Vagina (tissue), 2 donors: ENCODE measurements around the gene GPC5. TPM values are rescaled to one million over a fixed set of nuclear protein-coding genes. Genes with fewer than 3 reads are reported as not detected.

Experiments
- DNase-seq, 2 donors: peaks; one replicate each; pipeline ENCODE4 v3.0.0-alpha.2; 2017; ENCODE audit errors: extremely low spot score in 2 of 2
- H3K27ac ChIP-seq: fragments of 200-600 bp; sonication (generic); one replicate; pipeline ENCODE4 v1.5.1; 2019
- H3K27me3 ChIP-seq: fragments of 200-600 bp; sonication (generic); one replicate; pipeline ENCODE4 v1.5.1; 2019
- H3K36me3 ChIP-seq, 2 donors: fragments of 200-600 bp; sonication (generic); one replicate each; pipeline ENCODE4 v1.5.1; 2017 to 2019
- H3K4me1 ChIP-seq: fragments of 200-600 bp; sonication (generic); one replicate; pipeline ENCODE4 v1.5.1; 2019
- H3K4me3 ChIP-seq, 2 donors: fragments of 200-600 bp; sonication (generic); 1 replicate in 1 of 2; 2 replicates in 1 of 2; pipeline ENCODE4 v1.5.1; 2016 to 2019
- H3K9me3 ChIP-seq: fragments of 200-600 bp; sonication (generic); one replicate; pipeline ENCODE4 v1.5.1; 2019
- CTCF ChIP-seq, 3 experiments: fragments of 450-650 bp in 2 of 3; fragments of 200-600 bp in 1 of 3; sonication (generic) in 1 of 3; IDR thresholded peaks; one replicate each; pipeline ENCODE4 v1.5.1; 2017 to 2019; ENCODE audit warnings: antibody characterized with exemption in 3 of 3, mild to moderate bottlenecking in 2 of 3, moderate library complexity in 2 of 3
- POLR2A ChIP-seq, 2 donors: fragments of 450-650 bp; IDR thresholded peaks; one replicate each; pipeline ENCODE4 v1.6.1; 2017; ENCODE audit warnings: antibody characterized with exemption in 2 of 2, mild to moderate bottlenecking in 2 of 2, moderate library complexity in 2 of 2
- POLR2AphosphoS5 ChIP-seq, 2 donors: sonication (generic); formaldehyde crosslinking; IDR thresholded peaks; one replicate each; pipeline ENCODE4 v1.9.0; 2017; ENCODE audit warnings: antibody characterized with exemption in 2 of 2, mild to moderate bottlenecking in 2 of 2, low read depth in 1 of 2; ENCODE audit not compliant: insufficient read depth in 1 of 2
- intact Hi-C: fragments of 100-400 bp; cut with DNase I; formaldehyde crosslinking; loops from one replicate; pipeline ENCODE4 v1.15.1; 2023
- total RNA-seq: library from RNA; depleted of rRNA; stranded (reverse); fragments of >200 nt; gene quantifications from one replicate; pipeline ENCODE4 v1.2.3, GENCODE V29; 2016

The GPC5 gene
- total RNA-seq, 1 donor from 2014 or later: 1.7 TPM

GRCh38 chr13:92781965-92782690, 1383.7 kb downstream of the GPC5 start:
- TF ChIP-seq POLR2AphosphoS5 (IDR thresholded peaks at IDR 0.05; ENCODE audit: insufficient read depth in 1 of 2, low read depth in 1 of 2) (no peak), POLR2A (IDR thresholded peaks at IDR 0.05) (no peak), CTCF (IDR thresholded peaks at IDR 0.05) (no peak)
- no peak overlapping the region for H3K27ac ChIP-seq
- intact Hi-C loops: no loop called here

GRCh38 chr13:92802776-92803175, 1404.4 kb downstream of the GPC5 start:
- H3K27ac ChIP-seq: no peak overlapping the region
- intact Hi-C loops: no loop called here

More at GRCh38 chr13:92781965-92782690, 1383.7 kb downstream of the GPC5 start:
- Histone ChIP-seq H3K27me3 (no peaks in the 10 kb centered on the region), H3K4me1 (no peaks in the 10 kb centered on the region), H3K9me3 (no peaks in the 10 kb centered on the region), H3K4me3 (no peak overlapping the region), H3K36me3 (no peaks in the 10 kb centered on the region)
- no peak for DNase-seq

GRCh38 chr13:92804346-92804745, 1405.9 kb downstream of the GPC5 start:
- Histone ChIP-seq H3K27me3 (no peaks in the 10 kb centered on the region), H3K9me3 (no peaks in the 10 kb centered on the region), H3K27ac (no peak overlapping the region), H3K4me3 (no peak overlapping the region), H3K36me3 (no peaks in the 10 kb centered on the region), H3K4me1 (no peaks in the 10 kb centered on the region)
- TF ChIP-seq POLR2A (IDR thresholded peaks at IDR 0.05) (no peak), POLR2AphosphoS5 (IDR thresholded peaks at IDR 0.05; ENCODE audit: insufficient read depth in 1 of 2, low read depth in 1 of 2) (no peak), CTCF (IDR thresholded peaks at IDR 0.05) (no peak)
- intact Hi-C loops: no loop called here
- DNase-seq: no peak

More at GRCh38 chr13:92802776-92803175, 1404.4 kb downstream of the GPC5 start:
- Histone ChIP-seq H3K9me3 (no peaks in the 10 kb centered on the region), H3K36me3 (no peaks in the 10 kb centered on the region), H3K4me3 (no peak overlapping the region), H3K4me1 (no peaks in the 10 kb centered on the region), H3K27me3 (no peaks in the 10 kb centered on the region)
- DNase-seq: no peak
- TF ChIP-seq CTCF (IDR thresholded peaks at IDR 0.05): no peak
- TF ChIP-seq POLR2AphosphoS5 (IDR thresholded peaks at IDR 0.05; ENCODE audit: insufficient read depth in 1 of 2, low read depth in 1 of 2): no peak
- no peak for TF ChIP-seq POLR2A (IDR thresholded peaks at IDR 0.05)

- Histone ChIP-seq H3K4me3 (no peak overlapping the region), H3K9me3 (no peaks in the 10 kb centered on the region), H3K27me3 (no peaks in the 10 kb centered on the region), H3K4me1 (no peaks in the 10 kb centered on the region), H3K36me3 (no peaks in the 10 kb centered on the region), H3K27ac (no peak overlapping the region)
- no peak for DNase-seq
- intact Hi-C loops: no loop called here
- no peak for TF ChIP-seq POLR2A (IDR thresholded peaks at IDR 0.05)
- TF ChIP-seq POLR2AphosphoS5 (IDR thresholded peaks at IDR 0.05; ENCODE audit: insufficient read depth in 1 of 2, low read depth in 1 of 2): no peak
- no peak for TF ChIP-seq CTCF (IDR thresholded peaks at IDR 0.05)
Observed at GRCh38 chr13:92804926-92805325, 1406.5 kb downstream of the GPC5 start.

- intact Hi-C loops: no loop called here
- H3K4me3 ChIP-seq: peak overlapping the region; percentile 17 to 25
- no peak for TF ChIP-seq CTCF (IDR thresholded peaks at IDR 0.05)
- TF ChIP-seq POLR2A (IDR thresholded peaks at IDR 0.05): no peak
- no peak for TF ChIP-seq POLR2AphosphoS5 (IDR thresholded peaks at IDR 0.05; ENCODE audit: insufficient read depth in 1 of 2, low read depth in 1 of 2)
- DNase-seq: no peak
- H3K27me3 ChIP-seq: no peaks in the 10 kb centered on the region
- no peaks in the 10 kb centered on the region for H3K4me1 ChIP-seq
- H3K36me3 ChIP-seq: no peaks in the 10 kb centered on the region
- H3K9me3 ChIP-seq: no peaks in the 10 kb centered on the region
- no peak overlapping the region for H3K27ac ChIP-seq
Observed at GRCh38 chr13:92805766-92806165, 1407.3 kb downstream of the GPC5 start.
